Measurements from ENCODE around the gene FRMD5.
A peak's percentile ranks its signal among the peaks of the same experiment; 100 is the strongest.

DNA sequence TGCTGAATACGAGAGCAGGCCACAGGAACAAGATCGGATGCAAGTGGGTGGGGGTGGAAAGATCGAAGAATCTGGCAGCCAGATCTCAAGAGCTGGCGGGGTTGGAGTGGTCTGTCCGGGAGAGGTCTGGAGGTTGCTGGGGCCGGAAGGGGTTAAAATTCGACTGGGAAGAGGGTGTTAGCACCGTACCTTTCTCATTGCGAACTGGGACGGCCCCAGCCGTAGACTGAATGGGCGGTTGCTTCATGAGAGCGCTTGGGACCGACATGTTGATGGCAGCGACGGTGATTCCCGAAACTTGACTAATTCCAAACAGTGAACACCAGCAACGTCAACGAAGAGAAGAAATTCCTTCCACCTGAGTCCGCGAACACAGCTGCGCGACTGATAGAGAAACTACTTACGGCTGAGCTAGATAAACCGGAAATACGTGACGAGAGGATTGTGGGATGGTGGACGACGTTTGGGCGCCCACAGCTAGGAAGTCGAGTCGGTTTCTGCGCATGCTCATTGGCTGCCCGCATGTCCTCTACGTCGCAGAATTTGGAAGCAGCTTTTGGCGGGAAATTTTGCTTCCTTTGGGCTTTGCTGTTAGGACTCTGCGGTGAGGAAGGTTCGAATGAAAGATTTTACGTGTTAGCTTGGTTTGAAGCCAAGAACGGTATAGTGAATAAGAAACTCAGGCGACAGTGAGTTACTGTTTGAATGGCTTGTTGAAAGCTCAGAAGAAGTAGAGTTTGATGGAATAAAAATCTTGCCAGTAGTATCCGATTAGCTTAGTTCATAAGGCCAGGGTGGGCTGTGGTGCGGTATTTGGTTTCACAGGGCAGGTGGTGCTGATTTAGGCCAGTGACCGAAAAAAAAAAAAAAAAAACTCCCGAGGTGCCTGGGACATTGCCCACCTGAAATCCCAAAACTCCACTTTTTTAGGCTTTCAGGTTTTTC lies 370.5 kb downstream of the FRMD5 start, which contains the start of gene MFAP1:
- TF ChIP-seq POLR2AphosphoS5 (IDR thresholded peaks at IDR 0.05; ENCODE audit: insufficient read depth in 1 of 2, low read depth in 1 of 2) = peak; percentile 87 to 100
- TF ChIP-seq, protein P1, sequence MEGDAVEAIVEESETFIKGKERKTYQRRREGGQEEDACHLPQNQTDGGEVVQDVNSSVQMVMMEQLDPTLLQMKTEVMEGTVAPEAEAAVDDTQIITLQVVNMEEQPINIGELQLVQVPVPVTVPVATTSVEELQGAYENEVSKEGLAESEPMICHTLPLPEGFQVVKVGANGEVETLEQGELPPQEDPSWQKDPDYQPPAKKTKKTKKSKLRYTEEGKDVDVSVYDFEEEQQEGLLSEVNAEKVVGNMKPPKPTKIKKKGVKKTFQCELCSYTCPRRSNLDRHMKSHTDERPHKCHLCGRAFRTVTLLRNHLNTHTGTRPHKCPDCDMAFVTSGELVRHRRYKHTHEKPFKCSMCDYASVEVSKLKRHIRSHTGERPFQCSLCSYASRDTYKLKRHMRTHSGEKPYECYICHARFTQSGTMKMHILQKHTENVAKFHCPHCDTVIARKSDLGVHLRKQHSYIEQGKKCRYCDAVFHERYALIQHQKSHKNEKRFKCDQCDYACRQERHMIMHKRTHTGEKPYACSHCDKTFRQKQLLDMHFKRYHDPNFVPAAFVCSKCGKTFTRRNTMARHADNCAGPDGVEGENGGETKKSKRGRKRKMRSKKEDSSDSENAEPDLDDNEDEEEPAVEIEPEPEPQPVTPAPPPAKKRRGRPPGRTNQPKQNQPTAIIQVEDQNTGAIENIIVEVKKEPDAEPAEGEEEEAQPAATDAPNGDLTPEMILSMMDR (IDR thresholded peaks at IDR 0.05) = no peak
